GM13977 (cell line): ENCODE results near the gene USP6NL.

ENCODE experiments used
- DNase-seq: peaks from one replicate; pipeline ENCODE4 v3.0.0; 2012; ENCODE audit warnings: low spot score
- CTCF ChIP-seq: IDR thresholded peaks from 2 replicates; pipeline ENCODE4 v1.5.1; 2012; ENCODE audit warnings: mild to moderate bottlenecking, control low read depth; ENCODE audit not compliant: insufficient read depth; ENCODE audit errors: extremely low read depth, missing control alignments
- in situ Hi-C: fragments of 300-500 bp; cut with MboI; formaldehyde crosslinking; loops from one replicate; pipeline ENCODE4 v1.12.0; 2022; ENCODE audit warnings: low sequenced_read_pairs, low pct_unique_long_range_greater_than_20kb, mixed read lengths, inconsistent platforms; ENCODE audit not compliant: unreplicated experiment

Gene USP6NL

GRCh38 chr10:11463111-11463510 lies 148.3 kb downstream of the USP6NL start:
- no peak for DNase-seq
- in situ Hi-C loops, result no loop called here
- no peak for TF ChIP-seq CTCF

- in situ Hi-C loops, result no loop called here
- TF ChIP-seq CTCF, result no peak
- DNase-seq, result no peak
Observed at GRCh38 chr10:11462071-11462470, 149.4 kb downstream of the USP6NL start.

- DNase-seq, result no peak
- in situ Hi-C loops, result no loop called here
- no peak for TF ChIP-seq CTCF
Observed at GRCh38 chr10:11457336-11457735, 154.1 kb downstream of the USP6NL start.

GRCh38 chr10:11454958-11455566 lies 156.4 kb downstream of the USP6NL start:
- DNase-seq, result no peak
- in situ Hi-C loops, result no loop called here

GRCh38 chr10:11454160-11454559 lies 157.3 kb downstream of the USP6NL start:
- DNase-seq, result no peak
- no peak for TF ChIP-seq CTCF
- in situ Hi-C loops, result no loop called here

More at GRCh38 chr10:11454958-11455566, 156.4 kb downstream of the USP6NL start:
- peak; percentile 34 for TF ChIP-seq CTCF

GRCh38 chr10:11451640-11452260 lies 159.7 kb downstream of the USP6NL start:
- TF ChIP-seq CTCF, result no peak
- DNase-seq, result no peak
- in situ Hi-C loops, result no loop called here
